HepG2 (cell line): Measurements from ENCODE around the gene OLFM1. TPM values are rescaled to one million over a fixed set of nuclear protein-coding genes. Genes with fewer than 3 reads are reported as not detected.

Experiments
- ARNT2 ChIP-seq: sonication (generic); formaldehyde crosslinking; IDR thresholded peaks from 2 replicates; pipeline ENCODE4 v1.8.0; 2022; ENCODE audit warnings: mild to moderate bottlenecking, low read depth, missing genetic modification reagents, moderate library complexity
- ERF ChIP-seq: IDR thresholded peaks from 2 replicates; pipeline ENCODE4 v1.6.1; 2018; ENCODE audit warnings: missing biosample characterization, missing genetic modification reagents
- FOXP4 ChIP-seq: sonication (generic); formaldehyde crosslinking; IDR thresholded peaks from 2 replicates; pipeline ENCODE4 v1.4.0; 2020; ENCODE audit warnings: missing genetic modification reagents
- GTF3A ChIP-seq: sonication (generic); formaldehyde crosslinking; conservative IDR thresholded peaks from 2 replicates; pipeline ENCODE4 v1.4.0; 2020; ENCODE audit warnings: mild to moderate bottlenecking, missing genetic modification reagents
- GZF1 ChIP-seq: sonication (generic); formaldehyde crosslinking; IDR thresholded peaks from 2 replicates; pipeline ENCODE4 v1.5.1; 2020; ENCODE audit warnings: mild to moderate bottlenecking, missing genetic modification reagents
- HCFC1 ChIP-seq: fragments of 150-350 bp; IDR thresholded peaks from 2 replicates; pipeline ENCODE4 v1.6.1; 2014; ENCODE audit warnings: low read depth, low read length
- IRF1 ChIP-seq: sonication (generic); formaldehyde crosslinking; IDR thresholded peaks from 2 replicates; pipeline ENCODE4 v1.4.0; 2020; ENCODE audit warnings: low read depth, mild to moderate bottlenecking, missing genetic modification reagents
- KDM1A ChIP-seq: IDR thresholded peaks from 2 replicates; pipeline ENCODE4 v1.6.1; 2016; ENCODE audit warnings: missing compliant biosample characterization
- MTA3 ChIP-seq: sonication (generic); formaldehyde crosslinking; IDR thresholded peaks from 2 replicates; pipeline ENCODE4 v1.4.0; 2020; ENCODE audit warnings: missing genetic modification reagents
- PAF1 ChIP-seq: IDR thresholded peaks from 2 replicates; pipeline ENCODE4 v1.6.1; 2016; ENCODE audit warnings: missing genetic modification reagents, missing compliant biosample characterization
- PAWR ChIP-seq: sonication (generic); formaldehyde crosslinking; IDR thresholded peaks from 2 replicates; pipeline ENCODE4 v1.4.0; 2020; ENCODE audit warnings: missing genetic modification reagents, mild to moderate bottlenecking, borderline replicate concordance
- PHF8 ChIP-seq: sonication (generic); formaldehyde crosslinking; IDR thresholded peaks from 2 replicates; pipeline ENCODE4 v1.5.0; 2020; ENCODE audit warnings: missing genetic modification reagents
- PRMT3 ChIP-seq: sonication (generic); formaldehyde crosslinking; IDR thresholded peaks from 2 replicates; pipeline ENCODE4 v1.8.1; 2022; ENCODE audit warnings: low read depth, mild to moderate bottlenecking, moderate library complexity, missing genetic modification reagents, borderline replicate concordance
- RORA ChIP-seq: sonication (generic); formaldehyde crosslinking; IDR thresholded peaks from 2 replicates; pipeline ENCODE4 v1.5.0; 2020; ENCODE audit warnings: mild to moderate bottlenecking, missing genetic modification reagents, moderate library complexity
- SIX1 ChIP-seq: sonication (generic); formaldehyde crosslinking; IDR thresholded peaks from 2 replicates; pipeline ENCODE4 v1.4.0; 2020; ENCODE audit warnings: missing genetic modification reagents, borderline replicate concordance
- SP5 ChIP-seq: IDR thresholded peaks from 2 replicates; pipeline ENCODE4 v1.6.1; 2016; ENCODE audit warnings: low read depth, borderline replicate concordance
- SRSF4 ChIP-seq: fragments of 200-400 bp; formaldehyde crosslinking; IDR thresholded peaks from one replicate; pipeline ENCODE4 v1.6.1; 2018; ENCODE audit warnings: mild to moderate bottlenecking, low read depth, low read length, moderate library complexity; ENCODE audit not compliant: poor library complexity, severe bottlenecking
- ZBTB26 ChIP-seq: IDR thresholded peaks from 2 replicates; pipeline ENCODE4 v1.6.1; 2016; ENCODE audit warnings: missing compliant biosample characterization, missing genetic modification reagents, borderline replicate concordance
- ZIK1 ChIP-seq: sonication (generic); formaldehyde crosslinking; IDR thresholded peaks from 2 replicates; pipeline ENCODE4 v1.5.0; 2020; ENCODE audit warnings: mild to moderate bottlenecking, low read depth, missing genetic modification reagents, borderline replicate concordance
- ZNF136 ChIP-seq: sonication (generic); formaldehyde crosslinking; IDR thresholded peaks from 2 replicates; pipeline ENCODE4 v1.8.1; 2022; ENCODE audit warnings: low read depth, mild to moderate bottlenecking, moderate library complexity, missing genetic modification reagents
- ZNF296 ChIP-seq: sonication (generic); formaldehyde crosslinking; conservative IDR thresholded peaks from 2 replicates; pipeline ENCODE4 v1.5.0; 2020; ENCODE audit warnings: mild to moderate bottlenecking, missing genetic modification reagents
- ZNF329 ChIP-seq: sonication (generic); formaldehyde crosslinking; IDR thresholded peaks from 2 replicates; pipeline ENCODE4 v1.9.0; 2021; ENCODE audit warnings: low read depth, mild to moderate bottlenecking, missing genetic modification reagents
- ZNF33B ChIP-seq: sonication (generic); formaldehyde crosslinking; IDR thresholded peaks from 2 replicates; pipeline ENCODE4 v1.5.1; 2020; ENCODE audit warnings: mild to moderate bottlenecking, missing genetic modification reagents
- ZNF383 ChIP-seq: sonication (generic); formaldehyde crosslinking; IDR thresholded peaks from 2 replicates; pipeline ENCODE4 v1.4.0; 2020; ENCODE audit warnings: missing genetic modification reagents, mild to moderate bottlenecking, borderline replicate concordance
- ZNF530 ChIP-seq: sonication (generic); formaldehyde crosslinking; IDR thresholded peaks from 2 replicates; pipeline ENCODE4 v1.5.0; 2020; ENCODE audit warnings: low read depth, mild to moderate bottlenecking, missing genetic modification reagents
- ZNF737 ChIP-seq: sonication (generic); formaldehyde crosslinking; IDR thresholded peaks from 2 replicates; pipeline ENCODE4 v1.5.0; 2020; ENCODE audit warnings: missing genetic modification reagents, mild to moderate bottlenecking, borderline replicate concordance
- ZNF788 ChIP-seq: sonication (generic); formaldehyde crosslinking; IDR thresholded peaks from 2 replicates; pipeline ENCODE4 v1.5.0; 2020; ENCODE audit warnings: mild to moderate bottlenecking, missing genetic modification reagents, borderline replicate concordance
- ZSCAN12 ChIP-seq: sonication (generic); formaldehyde crosslinking; IDR thresholded peaks from 2 replicates; pipeline ENCODE4 v1.9.0; 2021; ENCODE audit warnings: mild to moderate bottlenecking, missing genetic modification reagents
- ZSCAN30 ChIP-seq: sonication (generic); formaldehyde crosslinking; IDR thresholded peaks from 2 replicates; pipeline ENCODE4 v1.5.0; 2020; ENCODE audit warnings: mild to moderate bottlenecking, missing genetic modification reagents
- polyA plus RNA-seq, 8 experiments: library from polyadenylated mRNA; depleted of rRNA in 3 of 8; stranded (reverse) in 7 of 8; unstranded in 1 of 8; fragments of >200 nt; fragmentation: Illumina TruSeq in 4 of 8; extraction: Trizol in 4 of 8; gene quantifications; 2 replicates each; pipeline versions ENCODE4 v1.2.1 to v1.2.3, GENCODE V29; 2011 to 2016; ENCODE audit warnings: low read depth in 4 of 8, missing spikeins in 1 of 8, mixed read lengths in 1 of 8; ENCODE audit not compliant: insufficient read depth in 1 of 8
- total RNA-seq, 5 experiments: library from RNA; depleted of rRNA; stranded (reverse); fragments of >200 nt; fragmentation: Illumina TruSeq; extraction: Trizol; gene quantifications; 2 replicates each; pipeline ENCODE4 v1.2.3, GENCODE V29; 2016; ENCODE audit warnings: low read depth in 1 of 5

OLFM1 gene
- total and polyA plus RNA-seq, 2 of the 13 experiments (the other 11 are each of a cell fraction or from before 2014, with no cell fraction given), result not detected

- TF ChIP-seq ZBTB26 (CRISPR knock-in tag) (peak; percentile 55; the same call in 1 of the 2 replicates), ARNT2 (CRISPR knock-in tag) (peak; percentile 56), ZNF33B (CRISPR knock-in tag) (no peak), ERF (CRISPR knock-in tag) (peak; percentile 91), PRMT3 (CRISPR knock-in tag) (peak; percentile 75; the same call in 1 of the 2 replicates), GTF3A (CRISPR knock-in tag) (0 out of 2 replicates have a peak, but pooled peaks have one; percentile 22), ZSCAN12 (CRISPR knock-in tag) (no peak), SRSF4 (no peak), ZNF788 (peak; percentile 79), ZNF329 (CRISPR knock-in tag) (no peak), KDM1A (CRISPR knock-in tag) (no peak), ZNF136 (no peak), ZNF296 (CRISPR knock-in tag) (no peak), PAF1 (no peak), SIX1 (no peak), GZF1 (CRISPR knock-in tag) (no peak), PHF8 (CRISPR knock-in tag) (no peak), MTA3 (CRISPR knock-in tag) (no peak), ZNF383 (CRISPR knock-in tag) (no peak), RORA (CRISPR knock-in tag) (no peak), ZIK1 (CRISPR knock-in tag) (no peak), HCFC1 (no peak), FOXP4 (CRISPR knock-in tag) (peak; percentile 72), IRF1 (CRISPR knock-in tag) (no peak), ZSCAN30 (no peak), PAWR (CRISPR knock-in tag) (no peak), ZNF530 (CRISPR knock-in tag) (no peak), SP5 (CRISPR knock-in tag) (no peak), ZNF737 (no peak)
Observed at GRCh38 chr9:135085830-135086546, 1.5 kb upstream of the OLFM1 start (continued).
